Progenitor cell of endocrine pancreas (in vitro differentiated cells): ENCODE measurements around the gene DPYSL5. TPM values are rescaled to one million over a fixed set of nuclear protein-coding genes. Genes with fewer than 3 reads are reported as not detected.

Source experiments
- DNase-seq: peaks from one replicate; pipeline ENCODE4 v3.0.0; 2021; ENCODE audit warnings: low spot score; ENCODE audit not compliant: unreplicated experiment
- H3K27ac Mint-ChIP-seq: 2 replicates; pipeline ENCODE4 v1.8.0; 2021; ENCODE audit warnings: mild to moderate bottlenecking, moderate library complexity, mixed read lengths
- H3K27me3 Mint-ChIP-seq: 2 replicates; pipeline ENCODE4 v1.8.0; 2021; ENCODE audit warnings: mixed read lengths
- H3K36me3 Mint-ChIP-seq: 2 replicates; pipeline ENCODE4 v1.8.0; 2022; ENCODE audit warnings: mixed read lengths; ENCODE audit not compliant: insufficient read depth
- H3K4me1 Mint-ChIP-seq: 2 replicates; pipeline ENCODE4 v1.8.0; 2021; ENCODE audit warnings: low read depth, mixed read lengths
- H3K4me3 Mint-ChIP-seq: 2 replicates; pipeline ENCODE4 v1.8.0; 2021; ENCODE audit warnings: low read depth, mild to moderate bottlenecking, moderate library complexity, mixed read lengths
- H3K9me3 Mint-ChIP-seq: 2 replicates; pipeline ENCODE4 v1.8.0; 2021; ENCODE audit warnings: low read depth, mixed read lengths
- total RNA-seq: library from RNA; stranded (reverse); gene quantifications from 2 replicates; pipeline ENCODE4 v1.2.1, GENCODE V29; 2021
- TF ChIP-seq, protein P1 (sequence below): fragments of 200-600 bp; sonication (generic); IDR thresholded peaks from one replicate; pipeline ENCODE4 v1.5.0; 2021; ENCODE audit warnings: antibody characterized with exemption, mild to moderate bottlenecking; ENCODE audit not compliant: unreplicated experiment

Gene DPYSL5
- total RNA-seq, 1 donor from 2014 or later = 75.0 TPM

DNA sequence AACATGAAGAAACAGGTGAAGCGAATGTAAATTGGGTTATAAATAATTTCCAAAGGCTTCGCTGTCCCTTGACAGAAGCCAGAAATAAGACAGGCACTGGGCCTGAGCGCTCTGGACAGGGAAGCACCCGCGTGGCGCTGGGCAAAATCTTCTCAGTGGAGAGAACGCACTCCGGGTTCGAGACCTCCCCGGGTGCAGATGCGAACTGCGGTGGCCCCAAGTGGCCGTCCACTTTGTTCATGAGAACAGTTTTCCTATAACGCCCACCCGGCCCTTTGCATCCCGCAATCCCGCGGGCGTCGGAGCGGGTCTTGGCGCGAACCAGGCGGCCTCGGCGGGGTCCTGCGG is 651 bp upstream of the DPYSL5 start:
- Mint-ChIP-seq H3K27ac (no peak overlapping the region), H3K4me3 (peak overlapping the region; percentile 70), H3K9me3 (no peaks in the 10 kb centered on the region), H3K4me1 (peaks cover 8% of the 10 kb centered on the region), H3K27me3 (peaks cover 50% of the 10 kb centered on the region), H3K36me3 (no peaks in the 10 kb centered on the region)
- TF ChIP-seq, protein P1, sequence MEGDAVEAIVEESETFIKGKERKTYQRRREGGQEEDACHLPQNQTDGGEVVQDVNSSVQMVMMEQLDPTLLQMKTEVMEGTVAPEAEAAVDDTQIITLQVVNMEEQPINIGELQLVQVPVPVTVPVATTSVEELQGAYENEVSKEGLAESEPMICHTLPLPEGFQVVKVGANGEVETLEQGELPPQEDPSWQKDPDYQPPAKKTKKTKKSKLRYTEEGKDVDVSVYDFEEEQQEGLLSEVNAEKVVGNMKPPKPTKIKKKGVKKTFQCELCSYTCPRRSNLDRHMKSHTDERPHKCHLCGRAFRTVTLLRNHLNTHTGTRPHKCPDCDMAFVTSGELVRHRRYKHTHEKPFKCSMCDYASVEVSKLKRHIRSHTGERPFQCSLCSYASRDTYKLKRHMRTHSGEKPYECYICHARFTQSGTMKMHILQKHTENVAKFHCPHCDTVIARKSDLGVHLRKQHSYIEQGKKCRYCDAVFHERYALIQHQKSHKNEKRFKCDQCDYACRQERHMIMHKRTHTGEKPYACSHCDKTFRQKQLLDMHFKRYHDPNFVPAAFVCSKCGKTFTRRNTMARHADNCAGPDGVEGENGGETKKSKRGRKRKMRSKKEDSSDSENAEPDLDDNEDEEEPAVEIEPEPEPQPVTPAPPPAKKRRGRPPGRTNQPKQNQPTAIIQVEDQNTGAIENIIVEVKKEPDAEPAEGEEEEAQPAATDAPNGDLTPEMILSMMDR = no peak
- no peak for DNase-seq

DNA sequence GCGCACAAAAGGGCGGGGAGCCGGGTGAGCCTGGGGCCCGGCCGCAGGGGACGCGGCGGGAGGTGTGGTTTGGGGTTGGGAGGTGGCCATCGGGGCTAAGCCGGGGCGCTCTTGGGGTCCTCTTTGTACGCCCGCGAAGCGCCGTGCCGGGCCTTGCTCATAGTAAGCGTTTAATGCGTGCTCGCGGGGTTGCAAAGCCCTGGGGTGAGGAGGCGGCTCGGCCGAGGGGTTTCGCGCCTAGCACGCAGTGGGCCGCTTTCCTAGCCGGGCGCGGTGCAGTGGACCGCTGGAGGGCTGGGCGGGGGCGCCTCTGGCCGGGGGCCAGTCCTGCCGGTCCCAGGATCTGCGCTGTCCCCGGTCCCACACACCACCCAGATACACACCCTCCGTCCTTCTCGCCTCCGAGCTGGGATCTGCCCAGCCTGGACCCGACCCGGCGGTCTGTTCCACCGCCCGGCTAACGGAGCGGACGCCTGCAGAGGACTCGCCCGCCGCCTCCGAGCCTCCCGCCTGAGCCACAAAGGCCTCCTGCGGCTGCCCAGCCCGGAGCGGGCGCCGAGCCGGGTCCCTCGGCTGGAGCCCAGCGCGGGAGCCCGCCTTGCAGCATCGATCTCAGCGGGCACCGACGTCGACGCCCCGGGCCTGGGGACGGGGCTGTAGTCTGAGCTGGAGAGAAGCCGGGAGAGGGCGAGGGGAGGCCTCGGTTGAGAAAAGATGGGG is 564 bp downstream of the DPYSL5 start:
- Mint-ChIP-seq H3K4me3 (peak overlapping the region; percentile 81), H3K27me3 (peaks cover 54% of the 10 kb centered on the region), H3K9me3 (no peaks in the 10 kb centered on the region), H3K4me1 (peaks cover 14% of the 10 kb centered on the region), H3K27ac (peak overlapping the region; percentile 24), H3K36me3 (no peaks in the 10 kb centered on the region)
- peak; percentile 55 for DNase-seq
- TF ChIP-seq, protein P1 = no peak

DNA sequence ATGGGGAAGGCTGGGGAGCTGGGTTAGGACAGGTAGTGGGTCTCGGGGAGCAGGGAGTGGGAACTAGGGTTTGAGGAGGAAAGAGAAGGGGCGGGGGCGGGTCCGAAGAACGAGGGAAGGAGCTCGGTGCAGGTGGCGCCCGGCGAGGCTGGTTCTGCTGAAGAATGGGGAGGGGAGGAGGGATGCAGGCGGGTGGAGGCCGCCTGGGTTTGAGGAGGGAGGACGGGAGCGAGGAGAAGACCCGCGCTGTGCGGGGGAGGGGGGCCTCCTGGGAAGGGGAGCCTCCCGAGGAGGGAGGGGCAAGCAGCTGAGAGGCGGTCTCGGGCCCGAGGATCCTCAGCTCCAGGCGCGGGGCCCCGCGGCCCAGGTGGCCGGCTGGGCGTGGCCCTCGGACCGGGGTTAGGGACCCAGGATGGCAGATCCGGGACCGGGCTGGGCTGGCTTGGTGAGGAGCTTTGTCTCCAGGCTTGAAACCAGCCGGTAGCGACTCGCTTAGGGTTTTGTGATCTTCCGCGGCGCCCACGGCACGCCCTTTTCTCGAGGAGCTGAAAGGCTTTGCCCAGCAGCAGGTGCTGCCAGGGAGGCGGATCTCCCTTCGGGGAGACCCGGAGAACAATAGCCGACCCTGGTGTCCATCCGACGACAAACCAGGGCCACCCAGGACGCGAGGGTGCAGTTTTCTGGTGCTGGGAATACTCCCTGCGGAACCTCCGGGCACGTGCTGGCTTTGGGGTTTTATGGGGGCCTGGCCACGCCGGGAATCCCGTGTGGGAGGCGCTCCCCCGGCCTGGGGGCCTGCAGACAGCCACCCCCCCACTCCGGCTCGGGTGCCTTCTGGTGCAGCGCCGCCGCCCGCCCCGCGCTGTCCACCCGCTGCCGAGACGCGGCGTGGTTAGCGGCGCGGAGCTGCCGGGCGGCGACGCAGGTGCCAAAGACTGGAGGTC is 1.4 kb downstream of the DPYSL5 start:
- H3K27me3 Mint-ChIP-seq = peaks cover 52% of the 10 kb centered on the region
- peak overlapping the region; percentile 24 for H3K27ac Mint-ChIP-seq
- H3K4me1 Mint-ChIP-seq = peaks cover 14% of the 10 kb centered on the region
- DNase-seq = peak; percentile 38
- TF ChIP-seq, protein P1 = no peak
- H3K4me3 Mint-ChIP-seq = peak overlapping the region; percentile 81
- no peaks in the 10 kb centered on the region for H3K36me3 Mint-ChIP-seq
- no peaks in the 10 kb centered on the region for H3K9me3 Mint-ChIP-seq

DNA sequence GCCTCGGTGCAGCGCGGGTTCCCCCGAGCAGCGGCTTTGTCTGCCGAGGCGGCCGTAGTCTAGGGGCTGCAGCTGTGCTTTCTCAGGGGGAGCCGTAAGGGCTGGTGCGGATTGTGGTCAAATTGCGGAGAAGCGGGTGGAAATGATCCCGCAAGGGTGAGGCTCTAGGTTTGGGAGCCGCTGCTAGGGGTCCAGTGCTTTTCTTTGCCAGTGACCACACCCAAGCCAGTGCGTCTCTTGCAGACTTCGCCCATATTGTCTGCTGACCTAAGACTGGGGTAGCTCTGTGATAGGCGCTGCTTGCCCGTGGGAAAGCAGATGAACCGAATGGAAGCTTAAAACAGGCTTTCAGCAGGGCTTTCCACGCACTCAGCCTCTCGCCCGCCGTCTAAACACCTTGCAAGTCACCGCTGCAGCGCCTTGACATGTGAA is 2.1 kb downstream of the DPYSL5 start:
- TF ChIP-seq, protein P1 = no peak

DNA sequence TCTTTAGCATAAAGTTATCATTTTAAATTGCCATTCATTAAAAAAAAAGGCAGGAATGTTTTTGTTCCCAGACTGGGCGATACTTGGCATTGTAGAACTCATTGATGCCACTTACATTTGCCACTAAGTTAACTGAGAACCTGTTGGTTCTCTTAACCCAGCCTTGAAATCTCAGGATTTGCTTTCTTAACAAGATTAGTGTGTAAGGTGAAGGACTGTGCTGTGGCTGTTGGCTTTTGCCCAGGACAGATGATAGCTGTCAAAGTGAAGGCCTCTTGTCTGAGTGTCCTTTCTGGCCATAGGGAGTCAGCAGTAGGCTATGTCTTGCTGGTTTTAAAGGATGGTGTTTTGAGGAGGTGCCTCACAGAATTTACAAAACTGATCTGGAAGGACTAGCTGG is 2.6 kb downstream of the DPYSL5 start:
- Mint-ChIP-seq H3K4me3 (peak overlapping the region; percentile 74), H3K27ac (no peak overlapping the region), H3K9me3 (no peaks in the 10 kb centered on the region), H3K4me1 (peaks cover 14% of the 10 kb centered on the region), H3K27me3 (peaks cover 43% of the 10 kb centered on the region), H3K36me3 (no peaks in the 10 kb centered on the region)
- DNase-seq = no peak
- TF ChIP-seq, protein P1 = no peak

More for the DNA sequence above, 2.1 kb downstream of the DPYSL5 start:
- DNase-seq = no peak
- Mint-ChIP-seq H3K4me3 (peak overlapping the region; percentile 74), H3K27ac (no peak overlapping the region), H3K27me3 (peaks cover 48% of the 10 kb centered on the region), H3K36me3 (no peaks in the 10 kb centered on the region), H3K9me3 (no peaks in the 10 kb centered on the region), H3K4me1 (peaks cover 14% of the 10 kb centered on the region)
